ENCODE results near the gene NUP93.

DNA sequence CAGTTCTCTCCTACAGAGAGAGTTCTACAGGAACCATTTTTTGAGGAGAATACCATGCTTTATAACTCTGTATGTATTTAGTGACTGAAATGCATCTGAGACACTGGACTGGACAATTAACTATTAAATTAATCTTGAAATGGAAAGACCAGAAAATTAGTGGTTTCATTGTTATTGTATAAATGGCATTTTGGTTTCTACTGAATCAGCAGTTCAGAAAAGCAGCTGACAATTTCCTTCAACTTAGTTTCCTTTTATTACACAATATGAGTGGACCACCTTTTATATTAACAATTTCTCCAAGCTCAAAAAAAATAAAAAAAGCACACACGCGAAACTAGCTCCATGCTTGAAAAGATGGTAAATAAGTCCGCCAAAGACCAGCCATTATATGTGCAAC is 69.0 kb downstream of the NUP93 start:
- TF ChIP-seq, protein P1, sequence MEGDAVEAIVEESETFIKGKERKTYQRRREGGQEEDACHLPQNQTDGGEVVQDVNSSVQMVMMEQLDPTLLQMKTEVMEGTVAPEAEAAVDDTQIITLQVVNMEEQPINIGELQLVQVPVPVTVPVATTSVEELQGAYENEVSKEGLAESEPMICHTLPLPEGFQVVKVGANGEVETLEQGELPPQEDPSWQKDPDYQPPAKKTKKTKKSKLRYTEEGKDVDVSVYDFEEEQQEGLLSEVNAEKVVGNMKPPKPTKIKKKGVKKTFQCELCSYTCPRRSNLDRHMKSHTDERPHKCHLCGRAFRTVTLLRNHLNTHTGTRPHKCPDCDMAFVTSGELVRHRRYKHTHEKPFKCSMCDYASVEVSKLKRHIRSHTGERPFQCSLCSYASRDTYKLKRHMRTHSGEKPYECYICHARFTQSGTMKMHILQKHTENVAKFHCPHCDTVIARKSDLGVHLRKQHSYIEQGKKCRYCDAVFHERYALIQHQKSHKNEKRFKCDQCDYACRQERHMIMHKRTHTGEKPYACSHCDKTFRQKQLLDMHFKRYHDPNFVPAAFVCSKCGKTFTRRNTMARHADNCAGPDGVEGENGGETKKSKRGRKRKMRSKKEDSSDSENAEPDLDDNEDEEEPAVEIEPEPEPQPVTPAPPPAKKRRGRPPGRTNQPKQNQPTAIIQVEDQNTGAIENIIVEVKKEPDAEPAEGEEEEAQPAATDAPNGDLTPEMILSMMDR (IDR thresholded peaks at IDR 0.05), result no peak
- no peak for TF ChIP-seq POLR2A (IDR thresholded peaks at IDR 0.05)
